Measurements from ENCODE around the gene MAPK6. TPM values are rescaled to one million over a fixed set of nuclear protein-coding genes. Genes with fewer than 3 reads are reported as not detected.

MAPK6 gene
- total RNA-seq, 1 donor from 2014 or later, result 16.2 TPM

DNA sequence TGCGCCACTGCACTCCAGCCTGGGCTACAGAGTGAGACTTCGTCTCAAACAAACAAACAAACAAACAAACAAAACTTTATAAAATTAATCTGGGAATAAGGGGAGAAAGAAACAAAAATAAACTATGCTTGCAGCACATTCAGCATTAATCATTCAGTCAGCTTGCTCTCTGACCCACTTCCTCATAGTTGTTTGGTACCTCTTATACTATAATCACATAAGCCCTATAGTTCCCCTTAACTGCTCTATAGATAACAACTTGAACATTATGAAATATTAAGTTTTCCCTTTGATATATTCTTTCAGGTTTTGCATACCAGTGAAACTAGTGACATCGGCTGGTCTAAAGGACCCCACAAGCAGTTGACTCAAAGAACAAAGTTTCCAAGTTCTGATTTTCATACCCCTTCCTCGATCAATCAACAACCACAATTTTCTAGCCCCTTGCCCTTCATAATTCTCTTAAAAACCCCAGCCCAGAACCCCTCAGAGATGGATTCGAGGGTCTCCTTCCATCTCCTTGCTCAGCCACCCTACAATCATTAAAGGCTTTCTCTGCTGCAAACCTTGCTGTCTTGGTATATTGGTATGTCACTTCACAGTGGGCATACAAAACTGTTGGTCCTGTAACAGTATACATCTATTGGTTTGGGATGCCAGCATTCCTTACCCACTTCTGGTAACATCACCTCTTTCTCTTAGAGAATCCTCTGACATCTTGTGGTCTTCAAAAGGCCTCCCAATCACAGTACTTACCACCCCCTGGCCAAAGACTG, 67.2 kb downstream of the MAPK6 start:
- no peak for ATAC-seq (ENCODE audit: low read depth)
- intact Hi-C loops (cut with micrococcal nuclease), result no loop called here
- ChIA-PET CTCF (no interaction called here), POLR2A (no interaction called here)
- Mint-ChIP-seq H3K4me3 (no peak overlapping the region), H3K27me3 (no peaks in the 10 kb centered on the region), H3K4me1 (peaks cover 19% of the 10 kb centered on the region), H3K36me3 (ENCODE audit: low read depth) (no peaks in the 10 kb centered on the region), H3K9me3 (peaks cover 12% of the 10 kb centered on the region), H3K27ac (no peak overlapping the region)
- TF ChIP-seq, protein P1, sequence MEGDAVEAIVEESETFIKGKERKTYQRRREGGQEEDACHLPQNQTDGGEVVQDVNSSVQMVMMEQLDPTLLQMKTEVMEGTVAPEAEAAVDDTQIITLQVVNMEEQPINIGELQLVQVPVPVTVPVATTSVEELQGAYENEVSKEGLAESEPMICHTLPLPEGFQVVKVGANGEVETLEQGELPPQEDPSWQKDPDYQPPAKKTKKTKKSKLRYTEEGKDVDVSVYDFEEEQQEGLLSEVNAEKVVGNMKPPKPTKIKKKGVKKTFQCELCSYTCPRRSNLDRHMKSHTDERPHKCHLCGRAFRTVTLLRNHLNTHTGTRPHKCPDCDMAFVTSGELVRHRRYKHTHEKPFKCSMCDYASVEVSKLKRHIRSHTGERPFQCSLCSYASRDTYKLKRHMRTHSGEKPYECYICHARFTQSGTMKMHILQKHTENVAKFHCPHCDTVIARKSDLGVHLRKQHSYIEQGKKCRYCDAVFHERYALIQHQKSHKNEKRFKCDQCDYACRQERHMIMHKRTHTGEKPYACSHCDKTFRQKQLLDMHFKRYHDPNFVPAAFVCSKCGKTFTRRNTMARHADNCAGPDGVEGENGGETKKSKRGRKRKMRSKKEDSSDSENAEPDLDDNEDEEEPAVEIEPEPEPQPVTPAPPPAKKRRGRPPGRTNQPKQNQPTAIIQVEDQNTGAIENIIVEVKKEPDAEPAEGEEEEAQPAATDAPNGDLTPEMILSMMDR (IDR thresholded peaks at IDR 0.05), result no peak
- no peak for DNase-seq

DNA sequence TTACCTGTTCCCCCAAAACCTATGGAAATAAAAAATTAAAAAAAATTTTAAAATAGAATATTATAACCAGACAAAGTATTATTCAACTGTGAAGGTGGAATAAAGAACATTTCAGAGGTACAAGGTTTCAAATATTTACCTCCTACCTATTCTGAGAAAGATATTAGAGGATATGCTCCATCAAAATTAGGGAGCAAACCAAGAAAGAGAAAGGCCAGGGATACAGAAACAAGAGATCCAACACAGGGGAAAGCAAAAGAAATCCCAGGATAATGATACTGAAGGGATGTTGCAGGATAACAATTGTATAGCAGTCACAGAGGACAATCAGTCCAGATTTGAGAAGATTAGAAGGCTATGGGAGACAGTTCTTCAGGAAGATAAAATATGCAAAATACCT, 71.2 kb downstream of the MAPK6 start:
- ChIA-PET POLR2A (no interaction called here), CTCF (interaction anchor here (1.0 kb wide), 1 partner anchor 12 kb away, joined by 3 read pairs; no protein-coding TSS in a partner anchor)
- DNase-seq (no peak), ATAC-seq (ENCODE audit: low read depth) (no peak)
- H3K27me3 Mint-ChIP-seq, result no peaks in the 10 kb centered on the region
- H3K4me1 Mint-ChIP-seq, result no peaks in the 10 kb centered on the region
- no peak overlapping the region for H3K27ac Mint-ChIP-seq
- peaks cover 12% of the 10 kb centered on the region for H3K9me3 Mint-ChIP-seq
- no peaks in the 10 kb centered on the region for H3K36me3 Mint-ChIP-seq (ENCODE audit: low read depth)
- intact Hi-C loops (cut with micrococcal nuclease), result no loop called here
- H3K4me3 Mint-ChIP-seq, result no peak overlapping the region
- TF ChIP-seq, protein P1 (IDR thresholded peaks at IDR 0.05), result no peak

DNA sequence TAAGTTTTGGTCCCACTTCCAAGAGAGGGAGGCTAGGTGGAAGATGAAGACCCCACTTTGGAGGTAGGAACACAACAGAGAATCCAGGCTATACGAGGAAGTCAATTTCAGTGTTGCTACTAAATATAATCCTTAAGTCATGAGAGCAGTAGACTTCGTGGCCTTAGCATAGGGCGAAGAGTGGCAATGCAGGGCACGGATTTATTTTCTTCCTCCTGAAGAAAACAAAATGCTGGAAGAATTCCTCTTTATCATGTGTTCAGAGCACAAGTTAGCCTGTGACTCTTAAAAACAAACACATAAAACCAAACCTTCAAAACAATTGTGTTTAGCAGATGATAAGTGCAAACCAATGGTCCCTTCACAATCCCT, 74.1 kb downstream of the MAPK6 start:
- POLR2A ChIA-PET, result no interaction called here
- intact Hi-C loops (cut with micrococcal nuclease), result no loop called here
- H3K27ac Mint-ChIP-seq, result no peak overlapping the region
- H3K4me1 Mint-ChIP-seq, result no peaks in the 10 kb centered on the region
- H3K4me3 Mint-ChIP-seq, result no peak overlapping the region
- ATAC-seq (ENCODE audit: low read depth) (no peak), DNase-seq (no peak)
- TF ChIP-seq, protein P1 (IDR thresholded peaks at IDR 0.05), result no peak
- peaks cover 12% of the 10 kb centered on the region for H3K9me3 Mint-ChIP-seq
- no peaks in the 10 kb centered on the region for H3K27me3 Mint-ChIP-seq
- H3K36me3 Mint-ChIP-seq (ENCODE audit: low read depth), result no peaks in the 10 kb centered on the region
- CTCF ChIA-PET, result no interaction called here

DNA sequence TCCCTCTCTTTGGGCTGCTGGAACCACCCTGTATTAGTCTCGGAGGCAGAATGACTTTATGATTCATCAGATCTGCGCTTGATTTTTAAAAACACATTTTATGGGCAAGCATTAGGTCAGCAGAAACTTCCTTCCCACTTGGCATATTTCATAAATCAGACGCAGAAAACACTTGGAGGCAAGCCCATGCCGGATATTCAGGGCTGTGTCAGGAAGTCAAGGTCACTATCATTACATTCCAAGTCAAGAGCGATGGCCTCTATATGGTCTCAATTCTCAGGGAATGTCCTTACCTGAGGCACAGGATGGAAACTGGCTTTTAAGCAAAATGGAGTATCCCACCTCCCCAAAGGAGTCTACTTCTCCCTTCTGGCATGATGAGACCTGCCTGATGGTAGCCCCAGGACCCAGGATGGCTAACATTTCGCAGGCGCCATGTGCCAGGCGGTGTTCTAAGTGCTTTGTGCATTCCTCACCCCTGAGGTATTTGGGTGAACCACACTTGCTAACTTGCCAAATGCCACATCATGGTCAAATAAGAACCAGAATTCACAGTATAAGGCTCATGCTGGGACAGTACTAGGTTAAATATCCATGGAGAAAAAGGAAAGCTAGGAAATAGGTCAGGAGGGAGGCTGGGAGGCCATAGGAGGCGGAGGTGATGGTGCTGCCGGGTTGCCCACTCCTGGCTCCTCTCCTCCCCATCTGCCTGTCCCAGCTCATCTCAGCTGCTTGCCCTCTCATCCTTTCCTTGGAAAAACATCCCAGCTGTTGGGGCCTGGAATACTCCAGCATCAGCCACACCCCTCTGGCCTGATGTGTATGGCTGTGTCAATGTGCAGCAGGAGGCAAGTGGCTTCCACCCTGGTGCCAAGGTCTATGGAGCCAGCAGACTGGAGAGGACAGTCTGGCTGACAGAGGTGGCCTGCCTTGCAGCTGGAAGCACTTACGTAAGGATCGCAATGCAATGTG, 74.8 kb downstream of the MAPK6 start:
- peaks cover 12% of the 10 kb centered on the region for H3K9me3 Mint-ChIP-seq
- DNase-seq (no peak), ATAC-seq (ENCODE audit: low read depth) (no peak)
- H3K4me3 Mint-ChIP-seq, result no peak overlapping the region
- intact Hi-C loops (cut with micrococcal nuclease), result no loop called here
- POLR2A ChIA-PET, result interaction anchor here (0.6 kb wide), 1 partner anchor 122 kb away, joined by 3 read pairs; the partner anchor contains the start of gene LEO1
- H3K36me3 Mint-ChIP-seq (ENCODE audit: low read depth), result no peaks in the 10 kb centered on the region
- H3K27ac Mint-ChIP-seq, result no peak overlapping the region
- no peaks in the 10 kb centered on the region for H3K27me3 Mint-ChIP-seq
- no peaks in the 10 kb centered on the region for H3K4me1 Mint-ChIP-seq
- TF ChIP-seq, protein P1 (IDR thresholded peaks at IDR 0.05), result no peak
- CTCF ChIA-PET, result interaction anchor here (1.2 kb wide), 1 partner anchor 15 kb away, joined by 3 read pairs; no protein-coding TSS in a partner anchor

Data from activated B cell treated with CpG ODN at 0.5 μM for 24 hours (primary cell).